Measurements from ENCODE around the gene TTN.

TTN gene

GRCh38 chr2:178542569-178542968 is 264.7 kb downstream of the TTN start:
- CTCF ChIA-PET = no interaction called here
- TF ChIP-seq ARNT (IDR thresholded peaks at IDR 0.05) = no peak
- no peak for TF ChIP-seq SUZ12 (IDR thresholded peaks at IDR 0.05)
- TF ChIP-seq CTBP1 (IDR thresholded peaks at IDR 0.05; ENCODE audit: borderline replicate concordance) = no peak
- TF ChIP-seq FOXM1 (IDR thresholded peaks at IDR 0.05; ENCODE audit: borderline replicate concordance) = no peak
- no peak for TF ChIP-seq HDGF (IDR thresholded peaks at IDR 0.05; ENCODE audit: borderline replicate concordance)
- TF ChIP-seq NFRKB (IDR thresholded peaks at IDR 0.05) = no peak
- no peak for TF ChIP-seq TARDBP (IDR thresholded peaks at IDR 0.05)
- TF ChIP-seq BHLHE40 (IDR thresholded peaks at IDR 0.05; ENCODE audit: borderline replicate concordance) = no peak
- no peak for TF ChIP-seq L3MBTL2 (conservative IDR thresholded peaks at IDR 0.05)
- TF ChIP-seq FOXA1 (IDR thresholded peaks at IDR 0.05) = no peak
- TF ChIP-seq ZNF384 (IDR thresholded peaks at IDR 0.05) = no peak
- TF ChIP-seq LEF1 (IDR thresholded peaks at IDR 0.05; ENCODE audit: borderline replicate concordance) = no peak
- no peak for TF ChIP-seq FOXK2 (IDR thresholded peaks at IDR 0.05)
- no peak for TF ChIP-seq PKNOX1 (IDR thresholded peaks at IDR 0.05)
- TF ChIP-seq SP1 (IDR thresholded peaks at IDR 0.05) = no peak
- no peak for TF ChIP-seq ELF4 (IDR thresholded peaks at IDR 0.05)
- no peak for DNase-seq (ENCODE audit: extremely low spot score)
- POLR2A ChIA-PET = no interaction called here

GRCh38 chr2:178542161-178542560 is 265.1 kb downstream of the TTN start:
- no peak for TF ChIP-seq SUZ12 (IDR thresholded peaks at IDR 0.05)
- TF ChIP-seq FOXK2 (IDR thresholded peaks at IDR 0.05) = no peak
- TF ChIP-seq ARNT (IDR thresholded peaks at IDR 0.05) = no peak
- no peak for TF ChIP-seq LEF1 (IDR thresholded peaks at IDR 0.05; ENCODE audit: borderline replicate concordance)
- TF ChIP-seq BHLHE40 (IDR thresholded peaks at IDR 0.05; ENCODE audit: borderline replicate concordance) = no peak
- TF ChIP-seq ZNF384 (IDR thresholded peaks at IDR 0.05) = no peak
- no peak for TF ChIP-seq ELF4 (IDR thresholded peaks at IDR 0.05)
- TF ChIP-seq SP1 (IDR thresholded peaks at IDR 0.05) = no peak
- ChIA-PET POLR2A (no interaction called here), CTCF (no interaction called here)
- DNase-seq (ENCODE audit: extremely low spot score) = no peak

GRCh38 chr2:178536037-178536436 is 271.2 kb downstream of the TTN start:
- POLR2A ChIA-PET = interaction anchor here (2.4 kb wide), 1 partner anchor 13 kb away, joined by 10 read pairs; no protein-coding TSS in a partner anchor

GRCh38 chr2:178531168-178531567 is 276.1 kb downstream of the TTN start:
- CTCF ChIA-PET = no interaction called here
- POLR2A ChIA-PET = no interaction called here
- no peak for DNase-seq (ENCODE audit: extremely low spot score)
- TF ChIP-seq CTBP1 (IDR thresholded peaks at IDR 0.05; ENCODE audit: borderline replicate concordance) = no peak
- TF ChIP-seq ZNF384 (IDR thresholded peaks at IDR 0.05) = no peak
- no peak for TF ChIP-seq HDGF (IDR thresholded peaks at IDR 0.05; ENCODE audit: borderline replicate concordance)
- TF ChIP-seq FOXK2 (IDR thresholded peaks at IDR 0.05) = no peak

More at GRCh38 chr2:178536037-178536436, 271.2 kb downstream of the TTN start:
- no peak for DNase-seq (ENCODE audit: extremely low spot score)
- no peak for TF ChIP-seq TARDBP (IDR thresholded peaks at IDR 0.05)
- no peak for TF ChIP-seq ARNT (IDR thresholded peaks at IDR 0.05)
- no peak for TF ChIP-seq BHLHE40 (IDR thresholded peaks at IDR 0.05; ENCODE audit: borderline replicate concordance)
- TF ChIP-seq PKNOX1 (IDR thresholded peaks at IDR 0.05) = no peak
- TF ChIP-seq FOXA1 (IDR thresholded peaks at IDR 0.05) = no peak
- TF ChIP-seq FOXM1 (IDR thresholded peaks at IDR 0.05; ENCODE audit: borderline replicate concordance) = no peak
- no peak for TF ChIP-seq ELF4 (IDR thresholded peaks at IDR 0.05)
- TF ChIP-seq FOXK2 (IDR thresholded peaks at IDR 0.05) = no peak
- TF ChIP-seq ZNF384 (IDR thresholded peaks at IDR 0.05) = no peak
- no peak for TF ChIP-seq SP1 (IDR thresholded peaks at IDR 0.05)
- TF ChIP-seq LEF1 (IDR thresholded peaks at IDR 0.05; ENCODE audit: borderline replicate concordance) = no peak
- no peak for TF ChIP-seq L3MBTL2 (conservative IDR thresholded peaks at IDR 0.05)
- TF ChIP-seq SUZ12 (IDR thresholded peaks at IDR 0.05) = no peak
- TF ChIP-seq CTBP1 (IDR thresholded peaks at IDR 0.05; ENCODE audit: borderline replicate concordance) = no peak
- TF ChIP-seq HDGF (IDR thresholded peaks at IDR 0.05; ENCODE audit: borderline replicate concordance) = no peak
- TF ChIP-seq NFRKB (IDR thresholded peaks at IDR 0.05) = no peak
- CTCF ChIA-PET = no interaction called here

- TF ChIP-seq L3MBTL2 (conservative IDR thresholded peaks at IDR 0.05) = no peak
- TF ChIP-seq PKNOX1 (IDR thresholded peaks at IDR 0.05) = no peak
- no peak for TF ChIP-seq LEF1 (IDR thresholded peaks at IDR 0.05; ENCODE audit: borderline replicate concordance)
- no peak for TF ChIP-seq CTBP1 (IDR thresholded peaks at IDR 0.05; ENCODE audit: borderline replicate concordance)
- no peak for TF ChIP-seq ARNT (IDR thresholded peaks at IDR 0.05)
- no peak for TF ChIP-seq SUZ12 (IDR thresholded peaks at IDR 0.05)
- no peak for TF ChIP-seq FOXA1 (IDR thresholded peaks at IDR 0.05)
- no peak for TF ChIP-seq TARDBP (IDR thresholded peaks at IDR 0.05)
- no peak for TF ChIP-seq FOXK2 (IDR thresholded peaks at IDR 0.05)
- no peak for TF ChIP-seq ZNF384 (IDR thresholded peaks at IDR 0.05)
- no peak for TF ChIP-seq ELF4 (IDR thresholded peaks at IDR 0.05)
- TF ChIP-seq NFRKB (IDR thresholded peaks at IDR 0.05) = no peak
- no peak for TF ChIP-seq BHLHE40 (IDR thresholded peaks at IDR 0.05; ENCODE audit: borderline replicate concordance)
- TF ChIP-seq SP1 (IDR thresholded peaks at IDR 0.05) = no peak
- CTCF ChIA-PET = no interaction called here
- POLR2A ChIA-PET = no interaction called here
- DNase-seq (ENCODE audit: extremely low spot score) = no peak
These were observed 276.5 kb downstream of the TTN start for GRCh38 chr2:178530625-178531142.

- CTCF ChIA-PET = no interaction called here
- no peak for DNase-seq (ENCODE audit: extremely low spot score)
- POLR2A ChIA-PET = no interaction called here
- no peak for TF ChIP-seq FOXA1 (IDR thresholded peaks at IDR 0.05)
- TF ChIP-seq FOXM1 (IDR thresholded peaks at IDR 0.05; ENCODE audit: borderline replicate concordance) = no peak
- no peak for TF ChIP-seq ARNT (IDR thresholded peaks at IDR 0.05)
- TF ChIP-seq ZNF384 (IDR thresholded peaks at IDR 0.05) = no peak
- TF ChIP-seq NFRKB (IDR thresholded peaks at IDR 0.05) = no peak
- TF ChIP-seq PKNOX1 (IDR thresholded peaks at IDR 0.05) = no peak
- no peak for TF ChIP-seq SUZ12 (IDR thresholded peaks at IDR 0.05)
- no peak for TF ChIP-seq FOXK2 (IDR thresholded peaks at IDR 0.05)
- TF ChIP-seq SP1 (IDR thresholded peaks at IDR 0.05) = no peak
- TF ChIP-seq CTBP1 (IDR thresholded peaks at IDR 0.05; ENCODE audit: borderline replicate concordance) = no peak
- TF ChIP-seq HDGF (IDR thresholded peaks at IDR 0.05; ENCODE audit: borderline replicate concordance) = no peak
These were observed 277.1 kb downstream of the TTN start for GRCh38 chr2:178530131-178530530.
